HepG2 (cell line): ENCODE data around the gene GNAI2. TPM values are rescaled to one million over a fixed set of nuclear protein-coding genes. Genes with fewer than 3 reads are reported as not detected.
A peak's percentile ranks its signal among the peaks of the same experiment; 100 is the strongest.

Experiments
- FOXK2 ChIP-seq: fragments of 450-650 bp; IDR thresholded peaks from 2 replicates; pipeline ENCODE4 v1.6.1; 2016
- GABPB1 ChIP-seq: IDR thresholded peaks from 2 replicates; pipeline ENCODE4 v1.6.1; 2016; ENCODE audit warnings: mild to moderate bottlenecking, missing genetic modification reagents, moderate library complexity, missing compliant biosample characterization
- KMT2B ChIP-seq: IDR thresholded peaks from 2 replicates; pipeline ENCODE4 v1.6.1; 2016; ENCODE audit warnings: missing genetic modification reagents, missing compliant biosample characterization
- POLR2G ChIP-seq: fragments of 200-400 bp; formaldehyde crosslinking; IDR thresholded peaks from 2 replicates; pipeline ENCODE4 v1.6.1; 2018; ENCODE audit warnings: mild to moderate bottlenecking, low read depth, low read length, moderate library complexity
- SOX6 ChIP-seq, 2 experiments: fragments of 450-650 bp in 1 of 2; sonication (generic) in 1 of 2; formaldehyde crosslinking in 1 of 2; IDR thresholded peaks; 2 replicates each; pipeline versions ENCODE4 v1.4.0 to v1.6.1; 2017 to 2020; ENCODE audit warnings: antibody characterized with exemption in 1 of 2, mild to moderate bottlenecking in 1 of 2, missing genetic modification reagents in 1 of 2
- TAF1 ChIP-seq: sonication (generic); formaldehyde crosslinking; IDR thresholded peaks from 2 replicates; pipeline ENCODE4 v1.4.0; 2020; ENCODE audit warnings: missing genetic modification reagents
- ZMYM3 ChIP-seq: sonication (generic); formaldehyde crosslinking; IDR thresholded peaks from 2 replicates; pipeline ENCODE4 v1.5.1; 2020; ENCODE audit warnings: mild to moderate bottlenecking, missing genetic modification reagents
- ZNF451 ChIP-seq: sonication (generic); formaldehyde crosslinking; IDR thresholded peaks from 2 replicates; pipeline ENCODE4 v1.5.0; 2020; ENCODE audit warnings: mild to moderate bottlenecking, missing genetic modification reagents
- ZNF75D ChIP-seq: sonication (generic); formaldehyde crosslinking; IDR thresholded peaks from 2 replicates; pipeline ENCODE4 v1.8.1; 2023; ENCODE audit warnings: missing genetic modification reagents, mild to moderate bottlenecking, borderline replicate concordance
- polyA plus RNA-seq, 8 experiments: library from polyadenylated mRNA; depleted of rRNA in 3 of 8; stranded (reverse) in 7 of 8; unstranded in 1 of 8; fragments of >200 nt; fragmentation: Illumina TruSeq in 4 of 8; extraction: Trizol in 4 of 8; gene quantifications; 2 replicates each; pipeline versions ENCODE4 v1.2.1 to v1.2.3, GENCODE V29; 2011 to 2016; ENCODE audit warnings: low read depth in 4 of 8, missing spikeins in 1 of 8, mixed read lengths in 1 of 8; ENCODE audit not compliant: insufficient read depth in 1 of 8
- total RNA-seq, 5 experiments: library from RNA; depleted of rRNA; stranded (reverse); fragments of >200 nt; fragmentation: Illumina TruSeq; extraction: Trizol; gene quantifications; 2 replicates each; pipeline ENCODE4 v1.2.3, GENCODE V29; 2016; ENCODE audit warnings: low read depth in 1 of 5
- TF ChIP-seq, protein P1 (sequence below): sonication (generic); formaldehyde crosslinking; IDR thresholded peaks from 2 replicates; pipeline ENCODE4 v1.9.0; 2021; ENCODE audit warnings: mild to moderate bottlenecking, missing genetic modification reagents
- TF ChIP-seq, protein P2 (sequence below): sonication (generic); formaldehyde crosslinking; IDR thresholded peaks from 2 replicates; pipeline ENCODE4 v1.4.0; 2020; ENCODE audit warnings: missing genetic modification reagents, borderline replicate concordance
- TF ChIP-seq, protein P3 (sequence below): sonication (generic); formaldehyde crosslinking; IDR thresholded peaks from 2 replicates; pipeline ENCODE4 v1.8.1; 2023; ENCODE audit warnings: mild to moderate bottlenecking, moderate library complexity, missing genetic modification reagents
- TF ChIP-seq, protein P4 (sequence below): sonication (generic); formaldehyde crosslinking; IDR thresholded peaks from 2 replicates; pipeline ENCODE4 v1.4.0; 2020; ENCODE audit warnings: missing genetic modification reagents

Gene GNAI2
- total and polyA plus RNA-seq, 2 of the 13 experiments (the other 11 are each of a cell fraction or from before 2014, with no cell fraction given), result 51.1 to 66.2 TPM

DNA sequence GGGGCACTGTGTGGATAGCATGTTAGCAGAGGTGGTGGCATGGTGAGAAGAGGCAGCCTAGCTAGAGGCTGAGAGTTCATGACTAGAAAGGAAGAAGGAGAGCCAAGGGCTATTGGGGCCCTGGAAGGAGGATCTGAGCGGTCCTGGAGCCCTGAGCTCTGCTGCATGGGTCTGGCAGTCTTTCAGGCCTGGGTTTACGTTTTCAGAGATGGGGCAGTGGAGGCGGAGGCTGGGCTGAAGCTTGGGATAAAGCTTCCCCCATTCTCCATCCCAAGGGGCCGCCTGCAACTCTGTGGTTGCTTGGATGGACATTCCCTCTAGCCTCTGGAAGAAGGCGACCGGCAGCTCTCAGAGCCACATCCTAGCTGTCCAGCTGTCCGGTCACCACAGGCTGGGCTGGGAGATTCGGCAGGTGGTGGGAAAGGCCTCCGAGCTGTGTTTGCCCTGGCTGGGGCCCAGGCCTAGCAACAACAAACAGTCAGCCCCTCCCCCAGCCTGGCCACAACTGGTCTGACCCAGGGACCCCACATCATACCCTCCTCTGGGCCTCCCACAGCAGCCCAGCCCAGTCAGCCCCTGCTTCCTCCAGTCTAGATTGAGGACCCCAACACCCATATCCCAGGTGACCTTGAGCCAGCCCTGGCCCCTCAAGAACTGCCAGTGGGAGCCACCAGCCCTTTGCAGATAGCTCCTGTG lies 32.7 kb upstream of the GNAI2 start (continued):
- TF ChIP-seq, protein P1, sequence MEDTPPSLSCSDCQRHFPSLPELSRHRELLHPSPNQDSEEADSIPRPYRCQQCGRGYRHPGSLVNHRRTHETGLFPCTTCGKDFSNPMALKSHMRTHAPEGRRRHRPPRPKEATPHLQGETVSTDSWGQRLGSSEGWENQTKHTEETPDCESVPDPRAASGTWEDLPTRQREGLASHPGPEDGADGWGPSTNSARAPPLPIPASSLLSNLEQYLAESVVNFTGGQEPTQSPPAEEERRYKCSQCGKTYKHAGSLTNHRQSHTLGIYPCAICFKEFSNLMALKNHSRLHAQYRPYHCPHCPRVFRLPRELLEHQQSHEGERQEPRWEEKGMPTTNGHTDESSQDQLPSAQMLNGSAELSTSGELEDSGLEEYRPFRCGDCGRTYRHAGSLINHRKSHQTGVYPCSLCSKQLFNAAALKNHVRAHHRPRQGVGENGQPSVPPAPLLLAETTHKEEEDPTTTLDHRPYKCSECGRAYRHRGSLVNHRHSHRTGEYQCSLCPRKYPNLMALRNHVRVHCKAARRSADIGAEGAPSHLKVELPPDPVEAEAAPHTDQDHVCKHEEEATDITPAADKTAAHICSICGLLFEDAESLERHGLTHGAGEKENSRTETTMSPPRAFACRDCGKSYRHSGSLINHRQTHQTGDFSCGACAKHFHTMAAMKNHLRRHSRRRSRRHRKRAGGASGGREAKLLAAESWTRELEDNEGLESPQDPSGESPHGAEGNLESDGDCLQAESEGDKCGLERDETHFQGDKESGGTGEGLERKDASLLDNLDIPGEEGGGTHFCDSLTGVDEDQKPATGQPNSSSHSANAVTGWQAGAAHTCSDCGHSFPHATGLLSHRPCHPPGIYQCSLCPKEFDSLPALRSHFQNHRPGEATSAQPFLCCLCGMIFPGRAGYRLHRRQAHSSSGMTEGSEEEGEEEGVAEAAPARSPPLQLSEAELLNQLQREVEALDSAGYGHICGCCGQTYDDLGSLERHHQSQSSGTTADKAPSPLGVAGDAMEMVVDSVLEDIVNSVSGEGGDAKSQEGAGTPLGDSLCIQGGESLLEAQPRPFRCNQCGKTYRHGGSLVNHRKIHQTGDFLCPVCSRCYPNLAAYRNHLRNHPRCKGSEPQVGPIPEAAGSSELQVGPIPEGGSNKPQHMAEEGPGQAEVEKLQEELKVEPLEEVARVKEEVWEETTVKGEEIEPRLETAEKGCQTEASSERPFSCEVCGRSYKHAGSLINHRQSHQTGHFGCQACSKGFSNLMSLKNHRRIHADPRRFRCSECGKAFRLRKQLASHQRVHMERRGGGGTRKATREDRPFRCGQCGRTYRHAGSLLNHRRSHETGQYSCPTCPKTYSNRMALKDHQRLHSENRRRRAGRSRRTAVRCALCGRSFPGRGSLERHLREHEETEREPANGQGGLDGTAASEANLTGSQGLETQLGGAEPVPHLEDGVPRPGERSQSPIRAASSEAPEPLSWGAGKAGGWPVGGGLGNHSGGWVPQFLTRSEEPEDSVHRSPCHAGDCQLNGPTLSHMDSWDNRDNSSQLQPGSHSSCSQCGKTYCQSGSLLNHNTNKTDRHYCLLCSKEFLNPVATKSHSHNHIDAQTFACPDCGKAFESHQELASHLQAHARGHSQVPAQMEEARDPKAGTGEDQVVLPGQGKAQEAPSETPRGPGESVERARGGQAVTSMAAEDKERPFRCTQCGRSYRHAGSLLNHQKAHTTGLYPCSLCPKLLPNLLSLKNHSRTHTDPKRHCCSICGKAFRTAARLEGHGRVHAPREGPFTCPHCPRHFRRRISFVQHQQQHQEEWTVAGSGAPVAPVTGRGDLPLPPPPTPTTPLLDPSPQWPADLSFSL (CRISPR knock-in tag), result no peak
- TF ChIP-seq KMT2B (CRISPR knock-in tag) (no peak), ZNF75D (CRISPR knock-in tag) (no peak), FOXK2 (no peak), TAF1 (CRISPR knock-in tag) (peak; percentile 79), ZNF451 (CRISPR knock-in tag) (0 out of 2 replicates have a peak, but pooled peaks have one; percentile 71), GABPB1 (peak; percentile 65; the same call in 1 of the 2 replicates), POLR2G (peak; percentile 84), SOX6 (IDR thresholded peaks at IDR 0.05) (no peak), SOX6 (CRISPR knock-in tag; IDR thresholded peaks at IDR 0.05) (peak; percentile 81), ZMYM3 (CRISPR knock-in tag) (no peak)
- TF ChIP-seq, protein P2, sequence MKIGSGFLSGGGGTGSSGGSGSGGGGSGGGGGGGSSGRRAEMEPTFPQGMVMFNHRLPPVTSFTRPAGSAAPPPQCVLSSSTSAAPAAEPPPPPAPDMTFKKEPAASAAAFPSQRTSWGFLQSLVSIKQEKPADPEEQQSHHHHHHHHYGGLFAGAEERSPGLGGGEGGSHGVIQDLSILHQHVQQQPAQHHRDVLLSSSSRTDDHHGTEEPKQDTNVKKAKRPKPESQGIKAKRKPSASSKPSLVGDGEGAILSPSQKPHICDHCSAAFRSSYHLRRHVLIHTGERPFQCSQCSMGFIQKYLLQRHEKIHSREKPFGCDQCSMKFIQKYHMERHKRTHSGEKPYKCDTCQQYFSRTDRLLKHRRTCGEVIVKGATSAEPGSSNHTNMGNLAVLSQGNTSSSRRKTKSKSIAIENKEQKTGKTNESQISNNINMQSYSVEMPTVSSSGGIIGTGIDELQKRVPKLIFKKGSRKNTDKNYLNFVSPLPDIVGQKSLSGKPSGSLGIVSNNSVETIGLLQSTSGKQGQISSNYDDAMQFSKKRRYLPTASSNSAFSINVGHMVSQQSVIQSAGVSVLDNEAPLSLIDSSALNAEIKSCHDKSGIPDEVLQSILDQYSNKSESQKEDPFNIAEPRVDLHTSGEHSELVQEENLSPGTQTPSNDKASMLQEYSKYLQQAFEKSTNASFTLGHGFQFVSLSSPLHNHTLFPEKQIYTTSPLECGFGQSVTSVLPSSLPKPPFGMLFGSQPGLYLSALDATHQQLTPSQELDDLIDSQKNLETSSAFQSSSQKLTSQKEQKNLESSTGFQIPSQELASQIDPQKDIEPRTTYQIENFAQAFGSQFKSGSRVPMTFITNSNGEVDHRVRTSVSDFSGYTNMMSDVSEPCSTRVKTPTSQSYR (CRISPR knock-in tag), result peak; percentile 99
- TF ChIP-seq, protein P3, sequence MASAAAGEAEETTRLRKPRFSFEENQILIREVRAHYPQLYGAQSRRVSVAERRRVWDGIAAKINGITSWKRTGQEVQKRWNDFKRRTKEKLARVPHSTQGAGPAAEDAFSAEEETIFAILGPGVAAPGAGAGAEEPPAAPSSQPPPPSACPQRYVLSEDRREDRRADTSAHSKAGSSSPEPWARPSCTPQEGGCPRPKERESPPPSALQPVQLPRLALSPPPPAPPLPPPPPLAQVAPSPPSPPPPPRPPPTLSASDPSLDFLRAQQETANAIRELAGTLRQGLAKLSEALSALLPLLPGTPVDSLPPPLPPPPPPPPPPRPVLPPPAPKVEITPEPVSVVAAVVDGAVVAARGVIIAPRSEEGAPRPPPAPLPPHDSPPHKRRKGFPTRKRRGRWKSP (CRISPR knock-in tag), result peak; percentile 44; the same call in 1 of the 2 replicates
- TF ChIP-seq, protein P4, sequence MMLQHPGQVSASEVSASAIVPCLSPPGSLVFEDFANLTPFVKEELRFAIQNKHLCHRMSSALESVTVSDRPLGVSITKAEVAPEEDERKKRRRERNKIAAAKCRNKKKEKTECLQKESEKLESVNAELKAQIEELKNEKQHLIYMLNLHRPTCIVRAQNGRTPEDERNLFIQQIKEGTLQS (CRISPR knock-in tag), result no peak
